ENCODE results near the gene METTL21C. TPM values are rescaled to one million over a fixed set of nuclear protein-coding genes. Genes with fewer than 3 reads are reported as not detected.

The METTL21C gene
- total RNA-seq, 2 donors from 2014 or later: not detected

Other genes starting within 250 kb of the METTL21C start
- gene TPP2, start 98.1 kb downstream of the METTL21C start, total RNA-seq: 10 to 100 TPM; 37.0 to 38.1 TPM
- gene TEX30, start 78.7 kb upstream of the METTL21C start, total RNA-seq: 1 to 10 TPM; 3.8 to 4.0 TPM
- 1 to 10 TPM in 1 of 2 donors, under 1 TPM in 1; 0.79 to 1.1 TPM for gene POGLUT2, start 103.9 kb upstream of the METTL21C start, total RNA-seq
- gene BIVM, start 104.1 kb upstream of the METTL21C start, total RNA-seq: 10 to 100 TPM; 14.9 to 15.1 TPM
- 10 to 100 TPM; 54.1 to 66.1 TPM for gene ERCC5, start 151.0 kb upstream of the METTL21C start, total RNA-seq